Stimulated activated CD4-positive, alpha-beta T cell treated with anti-CD3 and anti-CD28 coated beads, Interleukin-1b, Interleukin-23, amount 100 ng/mL, for 24 hours (primary cell): Measurements from ENCODE around the gene GALK1.

Experiments used
- DNase-seq, 4 experiments: peaks; one replicate each; pipeline ENCODE4 v3.0.0-alpha.2; 2020; ENCODE audit warnings: low read depth in 4 of 4, low spot score in 1 of 4

Gene GALK1

GRCh38 chr17:75784473-75785015, 19.6 kb upstream of the GALK1 start, which contains the start of gene UNK:
Gene UNK (plus strand): TSS chr17:75784806. CDS start chr17:75784881, 75 bp downstream.
- peak; percentile 87 to 91 (median 88) for DNase-seq

- DNase-seq: no peak
Measured at GRCh38 chr17:75783803-75784472, 18.9 kb upstream of the GALK1 start.

- no peak for DNase-seq
Measured at GRCh38 chr17:75783069-75783783, 18.2 kb upstream of the GALK1 start.

- no peak for DNase-seq
Measured at GRCh38 chr17:75779987-75780889, 15.2 kb upstream of the GALK1 start.

GRCh38 chr17:75779250-75779986, 14.4 kb upstream of the GALK1 start:
- peak; percentile 83 to 90 (median 86) for DNase-seq

GRCh38 chr17:75778861-75779249, 13.9 kb upstream of the GALK1 start:
- DNase-seq: peak in 2 of 4 experiments; percentile 49 to 61

GRCh38 chr17:75778066-75778860, 13.3 kb upstream of the GALK1 start:
- peak in 1 of 4 experiments; percentile 28 for DNase-seq

- DNase-seq: no peak
Measured at GRCh38 chr17:75777296-75777922, 12.4 kb upstream of the GALK1 start.

- no peak for DNase-seq
Measured at GRCh38 chr17:75776386-75777295, 11.6 kb upstream of the GALK1 start.

GRCh38 chr17:75774991-75775668, 10.1 kb upstream of the GALK1 start:
- no peak for DNase-seq

- no peak for DNase-seq
Measured at GRCh38 chr17:75774471-75774990, 9.5 kb upstream of the GALK1 start.

- DNase-seq: no peak
Measured at GRCh38 chr17:75773808-75774470, 8.9 kb upstream of the GALK1 start.

- no peak for DNase-seq
Measured at GRCh38 chr17:75773121-75773807, 8.3 kb upstream of the GALK1 start.

GRCh38 chr17:75771334-75772281, 6.6 kb upstream of the GALK1 start:
- no peak for DNase-seq

- DNase-seq: no peak
Measured at GRCh38 chr17:75769536-75769935, 4.5 kb upstream of the GALK1 start.
